ENCODE measurements around the gene BMP7. TPM values are rescaled to one million over a fixed set of nuclear protein-coding genes. Genes with fewer than 3 reads are reported as not detected.

BMP7 gene
- total RNA-seq, 4 donors from 2014 or later: 19.2 to 39.2 (median 28.2) TPM

DNA sequence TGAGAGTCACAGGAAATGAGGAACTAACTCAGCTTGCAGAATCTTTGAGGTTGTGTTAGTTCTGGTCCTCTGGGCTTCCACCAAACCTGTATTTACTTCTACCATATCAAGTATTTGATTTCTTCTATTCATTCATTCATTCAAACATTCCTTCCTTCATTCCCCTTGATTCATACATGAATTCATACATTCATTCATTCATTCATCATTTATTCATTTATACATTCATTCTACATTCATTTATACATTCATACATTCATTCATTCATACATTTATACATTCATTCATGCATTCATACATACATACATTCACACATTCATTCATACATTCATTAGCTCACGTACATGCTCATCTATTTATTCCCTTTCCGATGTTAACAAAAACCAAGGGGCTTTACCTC lies 120.3 kb downstream of the BMP7 start:
- Histone ChIP-seq H3K9me3 (no peaks in the 10 kb centered on the region), H3K4me1 (no peaks in the 10 kb centered on the region), H3K36me3 (no peaks in the 10 kb centered on the region), H3K4me3 (no peak overlapping the region), H3K27me3 (peaks cover 15% of the 10 kb centered on the region), H3K27ac (no peak overlapping the region)
- WGBS: 98% methylated on average over 2 of the region's 2 CpGs
- TF ChIP-seq, protein P1, sequence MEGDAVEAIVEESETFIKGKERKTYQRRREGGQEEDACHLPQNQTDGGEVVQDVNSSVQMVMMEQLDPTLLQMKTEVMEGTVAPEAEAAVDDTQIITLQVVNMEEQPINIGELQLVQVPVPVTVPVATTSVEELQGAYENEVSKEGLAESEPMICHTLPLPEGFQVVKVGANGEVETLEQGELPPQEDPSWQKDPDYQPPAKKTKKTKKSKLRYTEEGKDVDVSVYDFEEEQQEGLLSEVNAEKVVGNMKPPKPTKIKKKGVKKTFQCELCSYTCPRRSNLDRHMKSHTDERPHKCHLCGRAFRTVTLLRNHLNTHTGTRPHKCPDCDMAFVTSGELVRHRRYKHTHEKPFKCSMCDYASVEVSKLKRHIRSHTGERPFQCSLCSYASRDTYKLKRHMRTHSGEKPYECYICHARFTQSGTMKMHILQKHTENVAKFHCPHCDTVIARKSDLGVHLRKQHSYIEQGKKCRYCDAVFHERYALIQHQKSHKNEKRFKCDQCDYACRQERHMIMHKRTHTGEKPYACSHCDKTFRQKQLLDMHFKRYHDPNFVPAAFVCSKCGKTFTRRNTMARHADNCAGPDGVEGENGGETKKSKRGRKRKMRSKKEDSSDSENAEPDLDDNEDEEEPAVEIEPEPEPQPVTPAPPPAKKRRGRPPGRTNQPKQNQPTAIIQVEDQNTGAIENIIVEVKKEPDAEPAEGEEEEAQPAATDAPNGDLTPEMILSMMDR (IDR thresholded peaks at IDR 0.05): no peak
- TF ChIP-seq EP300 (IDR thresholded peaks at IDR 0.05) (no peak), POLR2A (IDR thresholded peaks at IDR 0.05) (no peak), POLR2AphosphoS5 (IDR thresholded peaks at IDR 0.05) (no peak)
- DNase-seq (ENCODE audit: low spot score in 2 of 2): no peak

DNA sequence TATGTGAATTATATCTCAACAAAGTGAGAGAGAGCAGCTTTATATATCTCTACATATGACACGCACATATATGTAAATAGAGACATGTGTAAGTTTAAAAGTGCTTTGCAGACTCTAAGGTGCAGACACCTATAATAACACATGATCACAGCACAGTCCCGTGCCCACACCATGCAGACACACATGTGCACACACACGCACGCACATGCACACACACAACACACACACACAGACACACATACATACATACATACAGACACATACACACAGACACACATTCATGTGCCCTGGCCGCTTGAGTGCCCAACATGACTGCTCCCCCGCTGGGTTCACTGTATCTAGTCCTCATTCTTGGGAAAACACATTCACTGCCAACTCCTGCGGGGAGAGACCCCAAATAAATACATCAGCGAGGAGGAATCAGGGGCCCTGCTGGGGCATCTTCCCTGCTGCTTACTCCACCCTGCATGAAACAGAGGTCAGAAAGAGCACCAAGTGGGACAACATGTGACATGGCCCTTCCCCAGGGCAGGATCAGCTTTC lies 121.3 kb downstream of the BMP7 start:
- peaks cover 13% of the 10 kb centered on the region for H3K27me3 ChIP-seq
- WGBS: 97% methylated on average over 8 of the region's 8 CpGs
- no peaks in the 10 kb centered on the region for H3K9me3 ChIP-seq
- no peaks in the 10 kb centered on the region for H3K36me3 ChIP-seq
- no peak for DNase-seq (ENCODE audit: low spot score in 2 of 2)
- no peaks in the 10 kb centered on the region for H3K4me1 ChIP-seq
- H3K4me3 ChIP-seq: no peak overlapping the region
- TF ChIP-seq POLR2AphosphoS5 (IDR thresholded peaks at IDR 0.05) (no peak), POLR2A (IDR thresholded peaks at IDR 0.05) (no peak), EP300 (IDR thresholded peaks at IDR 0.05) (no peak)
- TF ChIP-seq, protein P1 (IDR thresholded peaks at IDR 0.05): no peak
- no peak overlapping the region for H3K27ac ChIP-seq

DNA sequence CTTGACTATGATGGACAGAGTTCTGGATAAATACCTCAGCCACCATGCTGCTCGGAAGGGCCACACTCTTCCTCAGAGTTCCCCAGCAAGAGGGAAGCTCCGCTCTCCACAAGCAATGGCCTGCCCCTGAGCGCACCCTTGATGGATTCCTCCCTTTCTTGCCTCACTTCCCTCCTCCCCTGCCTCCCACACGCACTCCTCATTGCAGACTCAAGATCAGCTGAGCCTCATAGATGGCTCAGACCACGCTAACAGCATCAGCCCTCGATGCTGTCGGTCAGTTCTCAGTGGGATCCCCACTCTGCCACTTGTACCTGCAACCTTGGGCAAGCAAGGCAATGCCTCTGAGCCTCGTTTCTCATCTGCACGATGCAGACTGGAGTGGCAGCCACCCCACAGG lies 123.3 kb downstream of the BMP7 start:
- 93% methylated on average over 9 of the region's 9 CpGs for WGBS
- H3K36me3 ChIP-seq: no peaks in the 10 kb centered on the region
- no peak overlapping the region for H3K27ac ChIP-seq
- TF ChIP-seq EP300 (IDR thresholded peaks at IDR 0.05) (no peak), POLR2AphosphoS5 (IDR thresholded peaks at IDR 0.05) (no peak)
- H3K4me3 ChIP-seq: no peak overlapping the region
- DNase-seq (ENCODE audit: low spot score in 2 of 2): no peak
- no peaks in the 10 kb centered on the region for H3K4me1 ChIP-seq
- no peaks in the 10 kb centered on the region for H3K9me3 ChIP-seq
- H3K27me3 ChIP-seq: peaks cover 13% of the 10 kb centered on the region

DNA sequence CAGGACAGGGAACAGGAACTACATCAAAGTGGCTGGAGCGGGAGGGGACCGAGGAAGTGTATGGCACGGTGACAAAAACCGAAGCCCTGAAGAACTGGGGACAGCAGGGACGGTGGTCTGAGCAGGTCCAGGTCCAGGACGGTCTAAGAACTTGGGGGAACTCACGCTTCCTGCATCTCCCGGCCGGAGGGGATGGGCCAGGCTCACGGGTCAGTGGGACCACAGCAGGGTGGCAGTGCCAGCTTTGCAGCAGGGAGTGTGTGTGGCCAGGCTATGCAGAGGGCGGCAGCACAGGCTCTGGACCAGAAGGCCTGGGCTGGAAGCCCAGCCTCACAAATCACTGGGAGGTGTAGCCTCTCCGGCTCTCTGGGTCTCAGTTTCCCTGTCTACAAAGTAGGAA lies 123.8 kb downstream of the BMP7 start:
- peaks cover 13% of the 10 kb centered on the region for H3K27me3 ChIP-seq
- no peak for DNase-seq (ENCODE audit: low spot score in 2 of 2)
- 57% methylated on average over 11 of the region's 12 CpGs for WGBS
- no peak overlapping the region for H3K4me3 ChIP-seq
- H3K4me1 ChIP-seq: no peaks in the 10 kb centered on the region
- TF ChIP-seq, protein P1 (IDR thresholded peaks at IDR 0.05): no peak
- TF ChIP-seq EP300 (IDR thresholded peaks at IDR 0.05) (no peak), POLR2AphosphoS5 (IDR thresholded peaks at IDR 0.05) (no peak), POLR2A (IDR thresholded peaks at IDR 0.05) (no peak)
- H3K27ac ChIP-seq: no peak overlapping the region
- H3K36me3 ChIP-seq: no peaks in the 10 kb centered on the region
- H3K9me3 ChIP-seq: no peaks in the 10 kb centered on the region

DNA sequence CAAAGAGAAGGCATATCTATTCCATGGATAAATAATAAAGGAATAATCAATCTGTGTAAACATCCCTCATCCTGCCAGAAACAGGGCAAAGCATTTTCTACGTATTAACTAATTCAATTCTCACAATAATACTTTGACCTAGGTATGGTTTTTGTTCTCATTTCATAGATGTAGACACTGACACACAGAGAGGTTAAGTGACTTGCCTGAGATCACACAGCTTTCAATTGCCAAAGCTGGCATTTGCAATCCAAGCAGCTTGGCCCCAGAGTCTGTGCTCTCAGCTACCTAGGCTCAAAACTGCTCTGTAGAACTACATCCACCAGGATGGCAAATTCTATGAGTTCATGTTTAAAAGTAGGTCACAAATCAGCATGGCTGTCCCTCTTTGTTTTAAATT lies 124.9 kb downstream of the BMP7 start:
- Histone ChIP-seq H3K27me3 (peaks cover 6% of the 10 kb centered on the region), H3K27ac (no peak overlapping the region), H3K4me1 (no peaks in the 10 kb centered on the region), H3K36me3 (no peaks in the 10 kb centered on the region), H3K4me3 (no peak overlapping the region), H3K9me3 (no peaks in the 10 kb centered on the region)
- DNase-seq (ENCODE audit: low spot score in 2 of 2): no peak
- 83% methylated on average over 1 of the region's 1 CpG for WGBS
- TF ChIP-seq, protein P1 (IDR thresholded peaks at IDR 0.05): no peak
- no peak for TF ChIP-seq EP300 (IDR thresholded peaks at IDR 0.05)
- TF ChIP-seq POLR2AphosphoS5 (IDR thresholded peaks at IDR 0.05): no peak
- TF ChIP-seq POLR2A (IDR thresholded peaks at IDR 0.05): no peak
